Colonic mucosa (tissue), 4 donors: ENCODE measurements around the gene PAAF1. TPM values are rescaled to one million over a fixed set of nuclear protein-coding genes. Genes with fewer than 3 reads are reported as not detected.

ENCODE experiments used
- DNase-seq: peaks from one replicate; pipeline ENCODE4 v3.0.0-alpha.2; 2020
- H3K27ac ChIP-seq: fragments of 200-600 bp; one replicate; pipeline ENCODE4 v1.8.0; 2021
- H3K27me3 ChIP-seq: fragments of 200-600 bp; one replicate; pipeline ENCODE4 v1.8.0; 2021
- H3K36me3 ChIP-seq: fragments of 200-600 bp; one replicate; pipeline ENCODE4 v1.8.0; 2021
- H3K4me1 ChIP-seq: fragments of 200-600 bp; one replicate; pipeline ENCODE4 v1.8.0; 2021; ENCODE audit warnings: mild to moderate bottlenecking
- H3K4me3 ChIP-seq: fragments of 200-600 bp; one replicate; pipeline ENCODE4 v1.8.0; 2021
- H3K9ac ChIP-seq, 2 donors: one replicate each; pipeline ENCODE4 v1.7.0; 2013; ENCODE audit warnings: control low read depth in 2 of 2, low read depth in 2 of 2, low read length in 2 of 2
- H3K9me3 ChIP-seq: fragments of 200-600 bp; one replicate; pipeline ENCODE4 v1.8.0; 2021
- CTCF ChIP-seq: fragments of 200-600 bp; IDR thresholded peaks from one replicate; pipeline ENCODE4 v1.8.0; 2022; ENCODE audit warnings: antibody characterized with exemption, mild to moderate bottlenecking
- intact Hi-C: fragments of 100-400 bp; cut with DNase I; formaldehyde crosslinking; loops from one replicate; pipeline ENCODE4 v1.14.1; 2022
- total RNA-seq, 2 donors: library from RNA; stranded (reverse); fragmentation: NEBNext Ultra II Directional in 1 of 2; extraction: Animal tissue kit (Norgen Biotek cat#: 25700) in 1 of 2; gene quantifications; one replicate each; pipeline ENCODE4 v1.2.1, GENCODE V29; 2021
- donor health status: healthy.
- donor health status: DM: no; HTN: no; CAD: no.
- donor health status: DM: no; HTN: no; CAD: no.

The PAAF1 gene
- total RNA-seq, 2 donors from 2014 or later: 13.2 to 17.8 TPM

- no peak overlapping the region for H3K4me3 ChIP-seq
- H3K27me3 ChIP-seq: no peaks in the 10 kb centered on the region
- no peak overlapping the region for H3K9ac ChIP-seq
- no peaks in the 10 kb centered on the region for H3K9me3 ChIP-seq
- H3K4me1 ChIP-seq: no peaks in the 10 kb centered on the region
- intact Hi-C loops: no loop called here
- no peak overlapping the region for H3K27ac ChIP-seq
- no peak for TF ChIP-seq CTCF
- no peaks in the 10 kb centered on the region for H3K36me3 ChIP-seq
- DNase-seq: no peak
These were observed 67.3 kb downstream of the PAAF1 start for GRCh38 chr11:73944085-73944484.

GRCh38 chr11:73944901-73945300 lies 68.1 kb downstream of the PAAF1 start:
- H3K9me3 ChIP-seq: no peaks in the 10 kb centered on the region
- no peak overlapping the region for H3K27ac ChIP-seq
- H3K27me3 ChIP-seq: no peaks in the 10 kb centered on the region
- H3K4me3 ChIP-seq: no peak overlapping the region
- no peak for DNase-seq
- no peaks in the 10 kb centered on the region for H3K4me1 ChIP-seq
- intact Hi-C loops: no loop called here
- no peaks in the 10 kb centered on the region for H3K36me3 ChIP-seq
- no peak for TF ChIP-seq CTCF
- H3K9ac ChIP-seq: no peak overlapping the region

- H3K4me1 ChIP-seq: no peaks in the 10 kb centered on the region
- no peak for TF ChIP-seq CTCF
These were observed 68.6 kb downstream of the PAAF1 start for GRCh38 chr11:73945396-73945795.

GRCh38 chr11:73946798-73947458 lies 70.1 kb downstream of the PAAF1 start:
- H3K9ac ChIP-seq: no peak overlapping the region
- H3K9me3 ChIP-seq: no peaks in the 10 kb centered on the region
- TF ChIP-seq CTCF: no peak
- no peaks in the 10 kb centered on the region for H3K27me3 ChIP-seq
- no peak overlapping the region for H3K27ac ChIP-seq
- no peak overlapping the region for H3K4me3 ChIP-seq
- no peaks in the 10 kb centered on the region for H3K36me3 ChIP-seq
- DNase-seq: no peak
- no peaks in the 10 kb centered on the region for H3K4me1 ChIP-seq
- intact Hi-C loops: no loop called here

More at GRCh38 chr11:73945396-73945795, 68.6 kb downstream of the PAAF1 start:
- Histone ChIP-seq H3K9ac (no peak overlapping the region), H3K4me3 (no peak overlapping the region), H3K27ac (no peak overlapping the region), H3K27me3 (no peaks in the 10 kb centered on the region), H3K9me3 (no peaks in the 10 kb centered on the region), H3K36me3 (no peaks in the 10 kb centered on the region)
- intact Hi-C loops: no loop called here
- no peak for DNase-seq

GRCh38 chr11:73949246-73949645 lies 72.4 kb downstream of the PAAF1 start:
- Histone ChIP-seq H3K4me3 (no peak overlapping the region), H3K27me3 (no peaks in the 10 kb centered on the region), H3K27ac (no peak overlapping the region), H3K9ac (no peak overlapping the region), H3K36me3 (no peaks in the 10 kb centered on the region), H3K9me3 (no peaks in the 10 kb centered on the region), H3K4me1 (no peaks in the 10 kb centered on the region)
- no peak for TF ChIP-seq CTCF
- DNase-seq: no peak
- intact Hi-C loops: no loop called here
